ENCODE results near the gene MRPL55.

The MRPL55 gene

DNA sequence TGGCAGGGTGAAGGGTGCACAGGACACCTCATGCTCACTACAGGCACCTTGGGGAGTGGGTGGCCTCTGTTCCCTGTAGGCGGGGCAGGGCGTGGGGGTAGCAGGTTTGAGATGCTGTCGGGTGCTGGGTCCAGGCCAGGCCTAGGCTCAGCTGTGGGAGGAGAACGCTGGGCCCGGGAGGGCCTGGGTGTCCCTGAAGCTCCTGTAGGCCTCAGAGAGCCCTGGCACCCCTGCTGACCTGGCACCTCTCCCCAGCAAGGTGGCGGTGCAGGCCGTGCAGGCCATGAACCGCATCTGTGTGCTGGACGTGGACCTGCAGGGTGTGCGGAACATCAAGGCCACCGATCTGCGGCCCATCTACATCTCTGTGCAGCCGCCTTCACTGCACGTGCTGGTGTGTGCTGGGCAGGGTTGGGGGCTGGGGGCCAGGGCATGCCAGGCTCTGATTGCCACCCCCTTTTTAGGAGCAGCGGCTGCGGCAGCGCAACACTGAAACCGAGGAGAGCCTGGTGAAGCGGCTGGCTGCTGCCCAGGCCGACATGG, 38.1 kb upstream of the MRPL55 start:
- no peak for DNase-seq

DNA sequence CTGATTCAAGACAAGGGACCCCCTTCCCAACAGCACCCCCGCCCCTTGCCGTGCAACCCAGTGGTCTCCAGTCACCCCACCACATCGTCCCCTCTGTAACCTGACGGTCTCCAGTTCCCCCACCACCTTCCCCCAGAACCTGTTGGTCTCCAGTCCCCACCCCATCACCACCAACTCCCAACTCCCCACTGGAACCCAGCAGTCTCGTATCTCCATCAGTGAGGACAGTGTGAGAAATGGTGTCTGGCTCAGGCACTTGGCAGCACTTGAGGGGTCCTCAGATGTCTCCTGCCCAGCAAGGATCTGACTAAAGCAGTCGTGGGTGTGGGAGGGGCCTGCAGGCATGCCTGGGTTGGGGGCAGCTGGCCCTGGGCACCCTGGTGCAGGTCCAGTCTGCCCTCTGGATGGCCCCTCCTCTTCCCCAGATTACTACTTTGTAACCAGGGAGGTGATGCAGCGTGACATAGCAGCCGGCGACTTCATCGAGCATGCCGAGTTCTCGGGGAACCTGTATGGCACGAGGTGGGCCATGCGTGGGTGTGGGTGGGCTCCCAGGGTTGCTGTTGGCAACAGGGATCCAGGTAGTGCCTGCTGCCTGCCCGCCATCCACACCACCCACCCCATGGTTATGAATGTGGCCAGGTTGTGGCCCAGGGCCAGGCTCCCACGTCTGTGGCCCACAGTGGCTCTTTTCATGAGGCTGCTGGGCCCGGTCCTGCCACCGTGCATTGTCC, 37.5 kb upstream of the MRPL55 start:
- no peak for DNase-seq

DNA sequence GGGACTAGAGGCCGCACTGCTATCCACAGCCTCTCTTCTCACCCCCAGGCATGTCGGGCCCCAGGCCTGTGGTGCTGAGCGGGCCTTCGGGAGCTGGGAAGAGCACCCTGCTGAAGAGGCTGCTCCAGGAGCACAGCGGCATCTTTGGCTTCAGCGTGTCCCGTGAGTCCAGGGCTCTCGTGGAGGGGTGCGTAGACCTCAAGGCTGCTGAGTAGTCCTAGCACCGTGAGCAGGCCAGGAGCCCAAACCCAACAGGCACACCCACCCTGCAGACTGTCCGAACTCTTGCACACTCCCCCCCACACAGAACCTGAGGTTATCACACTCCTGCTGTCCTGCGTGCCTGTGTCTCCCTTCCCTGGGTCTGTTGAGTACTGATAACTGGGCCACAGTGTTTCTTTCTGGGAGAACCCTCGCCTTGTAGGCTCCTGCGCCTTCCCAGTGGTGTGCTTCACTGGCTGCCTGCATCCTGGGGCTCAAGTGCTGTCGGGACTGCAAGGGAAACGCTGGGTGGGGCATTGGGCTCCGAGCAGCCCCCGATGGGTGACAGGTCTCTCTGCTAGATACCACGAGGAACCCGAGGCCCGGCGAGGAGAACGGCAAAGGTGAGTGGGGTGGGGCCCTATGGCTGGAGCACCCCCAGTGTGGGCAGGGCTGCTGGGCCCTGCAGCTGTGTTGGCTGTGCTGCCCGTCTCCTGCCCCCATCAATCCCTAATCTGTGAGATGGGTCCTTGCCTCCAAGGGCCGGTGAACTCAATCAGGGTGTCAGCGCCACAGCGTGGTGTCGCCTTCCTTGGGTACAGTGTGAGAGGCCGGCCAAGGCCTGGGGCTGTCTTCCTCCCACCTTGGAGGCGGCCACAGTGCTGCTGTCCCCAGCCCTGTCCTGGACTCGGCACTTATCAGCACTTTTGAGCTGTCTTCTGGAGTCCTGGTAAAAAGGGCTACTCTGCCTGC, 36.6 kb upstream of the MRPL55 start:
- no peak for DNase-seq

DNA sequence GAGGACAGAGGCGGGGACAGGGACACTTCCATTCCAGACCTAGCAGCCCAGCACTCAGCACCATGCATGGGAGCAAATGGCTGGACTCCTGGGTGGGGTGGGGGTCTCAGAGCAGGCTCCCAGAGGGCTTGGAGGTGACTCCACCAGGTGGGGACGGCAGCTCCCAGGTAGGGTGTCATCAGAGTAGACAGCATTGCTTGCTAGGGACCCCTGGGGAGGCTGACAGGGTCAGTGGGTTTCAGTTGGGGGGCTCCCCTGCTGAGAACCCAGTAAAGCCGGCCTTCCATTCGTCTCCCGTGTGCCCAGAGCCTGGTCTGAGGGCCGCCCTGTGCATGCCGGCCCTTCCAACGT, 35.9 kb upstream of the MRPL55 start:
- DNase-seq, result no peak

DNA sequence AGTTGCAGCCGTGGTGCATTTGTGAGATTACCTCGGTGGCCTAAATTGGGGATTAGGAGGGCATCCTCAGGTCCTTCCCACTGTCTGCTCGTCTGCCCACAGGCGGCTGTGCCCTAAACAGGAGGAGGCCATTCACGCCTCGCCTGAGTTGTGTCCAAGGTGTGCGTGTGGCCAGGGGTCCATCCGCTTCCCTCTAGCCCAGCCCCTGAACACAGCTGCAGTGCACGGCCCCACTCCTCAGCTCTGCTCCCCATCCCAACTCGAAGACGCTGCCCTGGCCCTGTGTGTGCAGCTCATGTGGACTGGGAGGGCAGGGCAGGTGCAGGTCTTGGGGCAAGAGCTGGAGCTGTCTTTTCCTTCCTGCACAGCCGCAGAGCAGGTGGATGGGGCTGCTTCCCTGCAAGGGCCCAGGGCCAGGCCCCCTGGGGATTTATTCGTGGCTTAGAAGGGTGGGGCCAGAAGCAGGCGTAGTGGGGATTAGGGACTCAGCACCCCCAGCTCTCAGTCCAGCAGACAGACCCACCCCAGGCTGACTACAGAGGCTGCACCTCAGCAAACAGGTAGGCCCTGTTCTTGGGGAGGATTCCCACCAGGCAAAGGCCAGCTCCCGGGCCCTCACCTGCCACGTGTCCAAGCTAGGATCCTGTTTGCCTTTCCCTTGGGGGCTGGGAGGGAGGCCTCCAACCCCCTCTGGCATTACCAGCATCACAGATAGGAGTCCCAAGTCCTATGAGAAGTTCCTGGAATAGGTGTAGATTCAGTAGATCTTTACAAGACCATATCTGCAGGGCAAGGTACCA, 35.3 kb upstream of the MRPL55 start:
- no peak for DNase-seq

DNA sequence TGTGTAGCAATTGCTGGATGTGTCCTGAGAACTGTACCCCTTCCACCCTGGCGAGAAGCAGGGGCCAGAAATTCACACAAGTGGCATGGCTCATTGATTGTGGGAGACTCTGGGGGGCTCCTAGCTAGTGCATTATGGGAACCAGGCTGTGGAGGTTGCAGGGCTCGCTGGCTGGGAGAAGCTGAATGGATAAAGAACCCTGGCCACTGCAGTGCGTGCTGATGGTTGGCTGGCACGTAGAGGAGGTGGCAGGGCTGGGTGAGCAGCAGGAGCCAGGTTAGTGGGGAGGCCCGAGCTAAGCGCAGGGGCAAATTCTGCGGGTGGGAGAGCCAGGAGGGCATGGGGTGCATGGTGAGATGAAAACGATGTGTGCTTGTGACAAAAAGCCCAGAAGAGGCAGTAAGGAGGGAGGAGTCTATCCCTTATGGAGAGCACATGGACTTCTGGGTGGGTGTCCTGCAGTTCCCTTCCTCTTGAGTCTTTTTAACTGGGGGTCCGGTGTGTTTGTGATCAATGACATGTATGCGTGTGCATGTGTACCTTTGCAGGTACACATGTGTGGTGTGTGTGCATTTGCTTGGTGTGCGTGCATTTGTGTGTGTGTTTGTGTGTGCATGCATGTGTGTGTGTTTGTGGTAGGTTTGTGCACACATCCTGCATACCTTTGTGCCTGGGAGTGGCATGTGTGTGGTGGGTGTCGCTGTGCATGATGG, 34.5 kb upstream of the MRPL55 start:
- DNase-seq, result no peak

DNA sequence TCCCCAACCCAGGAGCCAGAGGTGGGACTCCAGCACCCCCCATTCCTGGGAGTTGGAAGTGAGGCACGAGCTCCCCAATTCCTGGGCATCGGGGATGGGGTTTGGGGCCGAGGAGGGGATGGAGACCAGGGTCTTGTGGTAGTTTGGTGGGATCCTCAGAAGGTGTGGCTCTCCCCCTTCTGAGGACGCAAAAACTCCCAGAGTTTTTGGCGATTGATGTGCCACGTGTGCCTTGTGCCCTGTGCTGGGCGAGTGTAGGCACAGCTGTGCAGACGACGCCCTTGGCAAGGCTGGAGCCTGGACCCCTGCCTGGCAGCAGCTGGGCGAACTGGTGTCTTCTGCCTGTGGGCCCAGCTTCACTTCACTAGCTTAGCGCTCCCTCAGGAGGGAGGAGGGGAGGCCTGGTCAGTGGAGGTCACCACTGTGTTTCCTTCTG, 33.6 kb upstream of the MRPL55 start:
- no peak for DNase-seq

DNA sequence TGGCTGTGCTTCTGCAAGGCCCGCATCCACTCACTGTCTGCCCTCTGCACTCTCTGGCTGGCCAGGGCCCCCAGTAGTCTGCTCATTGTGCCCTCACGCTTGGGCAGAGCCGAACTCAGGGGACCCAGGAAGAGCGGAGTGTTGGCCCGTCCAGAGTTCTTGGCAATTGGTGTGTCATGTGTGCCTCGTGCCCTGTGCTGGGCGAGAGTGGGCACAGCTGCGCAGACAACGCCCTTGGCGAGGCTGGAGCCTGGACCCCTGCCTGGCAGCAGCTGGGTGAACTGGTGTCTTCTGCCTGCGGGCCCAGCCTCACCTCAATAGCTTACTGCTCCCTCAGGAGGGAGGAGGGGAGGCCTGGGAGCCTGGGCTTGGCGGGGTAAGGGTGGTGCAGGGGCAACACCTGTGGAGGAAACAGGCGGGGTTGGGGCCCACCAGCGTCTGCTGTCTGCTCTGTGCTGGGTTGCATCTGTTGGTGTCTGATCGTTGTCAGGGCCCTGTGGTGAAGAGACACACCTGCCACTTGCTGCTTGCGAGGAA, 33.1 kb upstream of the MRPL55 start:
- no peak for DNase-seq

DNA sequence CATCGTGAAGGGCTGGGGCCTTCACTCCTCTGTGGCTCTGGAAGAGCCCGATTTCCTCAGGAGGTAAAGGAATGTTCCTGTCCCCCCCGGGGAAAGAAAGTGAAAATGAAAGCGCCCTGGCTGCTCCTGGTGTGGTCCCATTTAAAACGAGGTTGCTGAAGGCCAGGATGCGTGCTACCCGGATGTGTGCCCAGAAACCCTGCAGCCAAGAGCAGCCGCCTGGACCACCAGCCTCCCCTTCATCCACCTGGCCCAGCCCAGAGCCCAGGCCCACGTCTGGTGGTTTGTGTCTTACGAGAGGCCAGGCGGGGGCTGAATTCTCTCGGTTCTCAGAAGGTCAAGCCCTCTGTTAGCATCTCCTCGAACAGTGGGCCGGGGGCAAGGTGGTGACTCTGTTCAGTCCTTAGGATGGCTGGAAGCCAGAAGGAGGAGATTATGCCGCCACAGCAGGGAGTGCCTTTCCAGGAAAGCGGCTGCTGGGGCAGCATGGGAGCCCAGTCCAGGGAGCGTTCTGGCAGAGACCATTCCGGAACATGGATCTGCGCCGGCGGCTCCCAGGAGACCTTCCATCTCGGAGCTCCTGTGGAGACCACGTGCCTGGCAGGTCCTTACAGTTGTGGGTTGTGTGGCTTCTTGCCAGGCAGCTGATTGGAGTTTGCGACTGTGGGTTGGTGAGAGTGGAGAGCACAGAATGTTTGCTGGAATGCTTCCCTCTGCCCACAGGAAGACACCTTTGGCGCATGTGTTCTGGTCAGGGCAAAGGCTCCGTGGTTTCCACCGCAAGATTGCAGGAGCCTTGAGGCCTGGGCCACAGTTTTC, 32.3 kb upstream of the MRPL55 start:
- no peak for DNase-seq

DNA sequence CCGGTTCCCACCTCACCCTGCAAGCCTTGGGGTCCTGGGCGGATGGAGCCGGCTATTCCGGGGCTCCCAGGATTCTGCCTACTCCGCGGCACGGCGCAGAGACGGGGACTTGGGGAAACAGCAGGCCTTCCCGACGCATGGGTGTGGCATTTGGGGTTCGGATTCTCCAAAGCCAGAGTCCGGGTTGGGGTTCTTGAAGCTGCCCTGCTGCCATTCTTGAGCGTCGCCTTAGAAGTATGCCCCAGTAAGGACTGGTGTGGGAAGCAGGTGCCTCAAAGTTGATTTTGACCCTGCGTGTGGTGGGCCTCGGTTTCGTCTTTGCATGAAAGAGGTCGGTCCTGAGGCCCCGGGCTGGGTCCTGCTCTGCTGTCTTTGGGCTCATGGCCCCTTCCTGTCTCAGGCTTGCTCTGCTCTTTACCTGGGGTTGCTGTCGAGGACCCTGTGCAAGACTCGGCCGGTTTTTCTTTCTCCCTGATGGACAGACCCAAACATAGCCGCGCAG, 31.7 kb upstream of the MRPL55 start:
- DNase-seq, result no peak

DNA sequence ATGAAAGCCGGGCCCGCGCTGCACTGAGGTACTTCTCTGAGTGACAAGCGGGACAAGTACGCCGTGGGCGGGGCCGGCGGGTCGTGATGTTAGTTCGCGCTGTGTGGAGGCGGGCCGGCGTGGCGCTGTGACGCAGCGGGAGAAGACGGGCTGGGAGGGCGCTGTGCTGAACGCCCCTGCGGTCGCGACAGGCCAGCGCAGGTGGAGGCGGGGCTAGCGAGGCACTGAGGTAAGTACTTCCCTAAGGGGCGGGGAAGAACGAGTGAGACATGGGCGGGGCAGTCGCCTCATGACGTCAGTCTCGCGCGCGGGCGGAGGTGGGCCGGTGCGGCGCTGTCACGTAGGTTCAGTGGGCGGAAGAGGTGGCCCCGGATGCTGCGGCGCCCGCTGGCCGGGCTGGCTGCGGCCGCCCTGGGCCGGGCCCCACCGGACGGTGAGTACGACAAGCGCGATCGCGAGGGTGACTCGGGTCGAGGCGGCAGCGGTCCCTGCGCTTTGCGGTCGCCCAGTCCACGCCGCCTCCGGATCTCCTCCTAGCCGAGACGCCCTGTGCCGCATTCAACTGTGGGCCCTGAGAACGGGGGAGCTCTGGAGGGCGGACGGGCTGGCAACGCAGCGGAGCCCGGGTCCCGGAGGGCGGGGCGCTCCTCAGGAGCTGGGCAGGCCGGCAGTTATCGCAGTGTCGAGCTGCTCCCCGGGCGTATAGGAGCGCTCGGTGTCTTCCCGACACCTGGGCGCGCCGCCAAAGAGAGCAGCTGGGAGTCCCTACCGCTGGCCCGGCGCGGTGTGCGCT, 31.0 kb upstream of the MRPL55 start, which contains the start of gene GUK1:
TSS of gene GUK1 (plus strand) at position 349 of the 793 bp plus-strand sequence. CDS start at position 373, 24 bp downstream.
- DNase-seq, result peak; percentile 100

DNA sequence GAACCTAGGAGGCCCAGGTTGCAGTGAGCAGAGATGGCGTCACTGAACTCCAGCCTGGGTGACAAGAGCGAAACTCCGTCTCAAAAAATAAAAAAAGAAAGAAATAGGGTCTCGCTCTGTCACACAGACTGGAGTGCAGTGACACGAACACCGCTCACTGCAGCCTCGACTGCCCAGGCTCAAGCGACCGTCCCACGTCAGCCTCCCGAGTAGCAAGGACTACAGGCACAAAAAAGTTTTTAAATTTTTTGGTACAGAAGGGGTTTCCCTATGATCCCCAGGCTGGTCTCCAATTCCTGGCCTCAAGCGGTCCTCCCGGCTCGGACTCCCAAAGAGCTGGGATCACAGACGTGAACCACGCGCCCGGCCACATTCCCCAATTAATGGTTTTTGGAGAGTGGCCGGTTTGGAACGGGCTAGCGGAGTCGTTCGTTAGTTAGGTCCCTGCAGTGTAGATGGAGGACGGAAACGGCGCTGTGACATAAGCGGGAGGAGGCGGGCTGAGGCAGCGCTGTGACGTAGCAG, 30.4 kb upstream of the MRPL55 start:
- DNase-seq, result no peak

DNA sequence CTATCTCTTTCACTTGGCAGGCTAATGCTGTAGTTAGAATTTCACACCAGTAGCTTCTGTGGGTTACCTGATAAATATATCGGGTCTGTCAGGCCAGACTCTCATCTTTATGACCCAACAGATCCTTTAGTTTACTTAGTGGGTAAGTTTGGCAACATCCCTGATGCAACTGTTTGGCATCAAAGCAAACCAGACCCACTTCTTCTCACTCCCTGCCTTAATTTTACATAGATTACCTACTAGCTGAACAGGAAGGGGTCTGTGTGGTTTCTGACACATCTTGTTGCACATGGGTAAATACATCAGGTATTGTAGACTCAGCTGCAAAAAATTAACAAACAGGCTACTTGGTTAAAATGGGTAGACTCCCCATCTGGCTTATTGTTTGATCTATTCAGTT, 27.8 kb upstream of the MRPL55 start:
- no peak for DNase-seq

DNA sequence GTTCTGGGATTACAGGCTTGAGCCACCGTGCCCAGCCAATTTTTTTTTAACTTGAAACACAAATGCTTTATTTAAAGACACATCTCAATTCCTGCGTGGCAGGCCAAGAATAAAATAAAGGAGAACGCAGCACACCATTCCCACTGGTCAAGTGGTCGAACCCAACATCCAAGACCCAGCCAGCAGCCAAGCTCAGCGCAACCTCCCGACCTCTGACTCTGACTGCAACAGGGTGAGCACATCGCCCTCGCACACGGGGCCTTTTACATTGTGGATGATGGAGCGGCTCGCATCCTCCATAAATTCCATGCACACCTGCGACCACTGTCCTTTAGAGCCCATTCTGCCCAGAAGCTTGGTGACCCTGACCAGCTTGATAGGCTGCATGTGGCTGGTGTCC, 25.5 kb upstream of the MRPL55 start:
- DNase-seq, result no peak

DNA sequence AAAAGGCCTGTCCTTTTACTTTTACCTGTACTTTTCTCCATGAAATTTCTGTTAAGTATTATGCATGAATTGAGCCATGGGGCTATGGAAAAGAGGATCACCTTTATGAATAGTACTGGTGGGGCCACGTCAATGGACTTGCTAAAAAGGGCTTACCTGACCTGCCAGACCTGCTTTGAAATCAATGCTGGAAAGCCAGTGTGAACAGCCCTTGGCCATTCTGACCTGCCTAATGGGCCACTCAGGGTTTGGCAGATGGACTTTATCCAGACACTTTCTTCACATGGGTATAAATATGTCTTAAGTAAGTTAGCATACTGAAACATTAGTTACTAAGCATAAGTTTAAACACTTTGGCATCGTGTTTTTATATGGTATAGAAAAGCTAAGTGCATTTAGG, 22.7 kb upstream of the MRPL55 start:
- no peak for DNase-seq

DNA sequence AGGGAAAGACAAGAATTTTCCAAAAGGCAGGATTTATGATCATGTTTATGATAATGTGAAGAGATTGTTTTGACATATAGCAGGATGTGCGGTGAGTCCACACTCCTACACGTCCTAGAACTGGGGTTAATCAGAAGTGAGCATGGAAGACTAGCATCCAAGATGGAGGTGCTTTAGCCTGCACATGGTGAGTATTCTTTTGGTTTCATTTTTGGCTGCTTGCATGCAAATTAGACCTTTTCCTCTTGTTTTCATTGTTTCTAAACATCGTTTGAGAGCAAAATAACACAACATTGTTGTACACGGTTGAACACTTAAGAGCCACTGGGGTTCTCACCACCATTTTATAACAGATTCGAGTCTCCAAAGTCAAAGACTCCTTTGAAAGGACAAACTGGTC, 16.1 kb upstream of the MRPL55 start:
- no peak for DNase-seq

DNA sequence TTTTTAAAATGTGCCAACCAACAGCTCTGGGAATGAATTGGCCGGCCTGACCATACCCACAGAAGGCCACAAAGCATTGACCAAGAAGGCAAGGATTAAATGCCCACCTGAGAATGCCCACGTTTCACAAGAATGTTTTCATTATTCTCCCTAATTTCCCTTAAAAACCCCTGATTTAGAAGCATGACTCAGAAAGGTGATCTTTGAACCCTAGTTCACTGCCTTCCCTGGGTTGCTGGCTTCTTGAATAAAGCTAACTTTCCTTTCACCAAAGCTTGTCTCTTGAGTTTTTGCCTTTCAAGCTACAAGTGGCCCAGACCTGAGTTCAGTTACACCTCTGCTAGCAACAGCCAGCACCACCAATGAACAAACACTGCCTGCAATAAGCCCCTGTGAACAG, 14.4 kb upstream of the MRPL55 start:
- no peak for DNase-seq

DNA sequence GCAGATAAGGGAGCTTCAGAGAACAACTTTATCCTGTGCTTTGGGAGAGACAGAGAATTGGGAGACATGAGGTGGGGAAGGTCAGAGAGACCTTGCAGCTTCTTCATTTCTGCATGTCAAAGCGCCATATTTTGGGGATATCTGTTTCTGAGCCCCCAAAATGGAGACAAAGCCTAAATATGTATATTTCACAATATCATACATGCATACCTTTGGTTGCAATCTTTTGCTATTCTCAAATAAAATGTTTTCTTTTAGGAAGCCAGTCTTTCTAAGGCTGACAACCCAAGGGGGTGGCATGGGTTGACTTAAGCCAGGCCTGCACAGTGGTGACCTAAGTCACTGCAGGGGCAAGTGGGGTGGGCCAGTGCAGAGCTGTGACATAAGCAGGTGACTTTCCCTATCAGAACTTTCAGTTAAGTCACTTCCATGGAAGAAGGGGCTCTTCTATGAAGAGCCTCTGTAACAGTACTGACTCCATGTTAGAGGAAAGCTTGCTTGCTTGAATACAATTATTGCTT, 13.9 kb upstream of the MRPL55 start:
- DNase-seq, result no peak

DNA sequence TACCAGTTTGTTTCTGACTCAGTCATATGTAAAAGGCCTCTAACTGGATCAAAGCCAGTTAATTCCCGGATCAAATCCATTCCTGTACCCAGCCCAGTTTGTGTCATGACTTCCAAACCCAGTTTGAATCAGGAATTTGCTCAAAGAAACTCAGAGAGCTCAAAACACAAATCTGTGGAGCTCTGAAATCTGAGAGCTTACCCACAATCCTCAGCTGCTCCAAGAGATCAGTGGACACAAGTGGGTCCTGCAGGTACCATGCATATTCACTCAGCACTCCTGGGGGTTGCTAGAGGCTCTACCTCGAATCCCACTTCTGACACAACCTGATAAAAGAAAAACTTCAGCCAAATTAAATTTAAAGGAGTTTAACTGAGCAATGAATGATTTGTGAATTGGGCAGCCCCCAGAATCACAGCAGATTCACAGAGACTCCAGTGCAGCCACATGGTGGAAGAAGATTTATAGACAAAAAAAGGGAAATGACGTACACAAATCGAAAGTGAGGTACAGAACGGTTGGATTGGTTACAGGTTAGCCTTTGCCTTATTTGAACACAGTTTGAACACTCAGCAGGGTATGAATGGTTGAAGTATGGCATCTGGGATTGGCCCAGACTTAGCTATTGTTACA, 11.9 kb upstream of the MRPL55 start:
- no peak for DNase-seq
